HFF-Myc (cell line): ENCODE data around the gene PI4K2A.
A peak's percentile ranks its signal among the peaks of the same experiment; 100 is the strongest.

Source experiments
- DNase-seq: peaks from one replicate; pipeline ENCODE4 v3.0.0-alpha.2; 2011; ENCODE audit warnings: low read depth; ENCODE audit errors: extremely low read depth
- H3K4me3 ChIP-seq: replicated peaks from 2 replicates; pipeline ENCODE4 v1.5.1; 2011; ENCODE audit warnings: low read depth, mild to moderate bottlenecking, control low read depth, low read length
- TF ChIP-seq, protein P1 (sequence below): IDR thresholded peaks from 2 replicates; pipeline ENCODE4 v1.5.1; 2012; ENCODE audit warnings: mild to moderate bottlenecking, low read depth, low read length, control low read depth; ENCODE audit errors: missing control alignments

The PI4K2A gene

DNA sequence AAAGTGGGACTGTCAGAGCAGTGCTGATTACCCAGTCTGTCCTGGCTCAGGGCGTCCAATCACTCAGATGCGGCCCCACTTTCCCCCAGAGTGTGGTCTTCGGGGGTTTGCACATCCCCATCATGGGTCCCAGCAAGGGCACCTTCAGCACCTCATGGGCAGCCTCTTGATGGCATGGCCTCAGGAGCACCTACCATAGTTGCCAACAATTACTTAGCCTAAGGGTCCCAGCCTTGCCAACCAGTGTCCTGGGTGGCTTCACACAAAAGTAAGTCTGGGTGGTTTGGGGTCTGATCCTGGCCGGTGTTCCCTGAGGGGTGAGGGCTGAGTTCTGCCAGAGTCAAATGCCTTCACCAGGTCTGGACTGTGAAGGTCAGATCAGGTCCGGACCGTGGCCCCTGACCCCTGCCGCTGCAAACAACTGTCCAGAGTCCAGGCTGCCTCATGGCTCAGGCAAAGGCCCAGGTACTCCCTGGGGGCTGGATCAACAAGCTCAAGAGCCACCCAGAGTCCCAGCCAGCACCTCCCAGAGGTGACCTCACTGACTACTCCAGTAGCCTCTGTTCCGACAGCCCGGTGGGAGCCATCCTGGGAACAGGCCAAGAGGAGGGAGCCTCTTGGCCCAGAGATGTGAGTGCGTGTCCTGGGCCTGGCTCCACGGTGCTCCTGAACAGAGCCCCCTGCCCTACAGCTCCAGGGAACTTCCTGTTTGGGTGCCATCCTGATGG lies 66.8 kb downstream of the PI4K2A start:
- no peak for DNase-seq
- no peak overlapping the region for H3K4me3 ChIP-seq
- TF ChIP-seq, protein P1, sequence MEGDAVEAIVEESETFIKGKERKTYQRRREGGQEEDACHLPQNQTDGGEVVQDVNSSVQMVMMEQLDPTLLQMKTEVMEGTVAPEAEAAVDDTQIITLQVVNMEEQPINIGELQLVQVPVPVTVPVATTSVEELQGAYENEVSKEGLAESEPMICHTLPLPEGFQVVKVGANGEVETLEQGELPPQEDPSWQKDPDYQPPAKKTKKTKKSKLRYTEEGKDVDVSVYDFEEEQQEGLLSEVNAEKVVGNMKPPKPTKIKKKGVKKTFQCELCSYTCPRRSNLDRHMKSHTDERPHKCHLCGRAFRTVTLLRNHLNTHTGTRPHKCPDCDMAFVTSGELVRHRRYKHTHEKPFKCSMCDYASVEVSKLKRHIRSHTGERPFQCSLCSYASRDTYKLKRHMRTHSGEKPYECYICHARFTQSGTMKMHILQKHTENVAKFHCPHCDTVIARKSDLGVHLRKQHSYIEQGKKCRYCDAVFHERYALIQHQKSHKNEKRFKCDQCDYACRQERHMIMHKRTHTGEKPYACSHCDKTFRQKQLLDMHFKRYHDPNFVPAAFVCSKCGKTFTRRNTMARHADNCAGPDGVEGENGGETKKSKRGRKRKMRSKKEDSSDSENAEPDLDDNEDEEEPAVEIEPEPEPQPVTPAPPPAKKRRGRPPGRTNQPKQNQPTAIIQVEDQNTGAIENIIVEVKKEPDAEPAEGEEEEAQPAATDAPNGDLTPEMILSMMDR, result no peak

DNA sequence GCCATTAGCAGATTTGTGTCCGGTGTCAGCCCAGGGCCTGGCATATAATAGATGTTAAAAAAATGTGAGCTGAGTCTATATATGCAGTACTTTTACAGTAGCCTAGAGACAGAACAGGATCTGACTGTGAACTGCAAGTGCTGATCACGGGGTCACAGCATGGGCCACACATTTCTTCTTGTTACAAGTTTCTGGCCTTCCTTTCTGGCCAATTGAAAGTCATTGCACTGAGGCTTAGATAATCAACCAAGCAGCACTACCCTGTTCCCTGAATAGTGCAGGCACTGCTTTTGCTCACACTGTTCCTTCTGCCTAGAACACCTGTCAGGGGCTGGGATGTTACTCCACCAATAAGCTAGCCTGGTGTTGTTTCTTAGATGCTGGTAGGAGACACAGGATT lies 67.7 kb downstream of the PI4K2A start:
- TF ChIP-seq, protein P1, result no peak
- no peak for DNase-seq
- no peak overlapping the region for H3K4me3 ChIP-seq

DNA sequence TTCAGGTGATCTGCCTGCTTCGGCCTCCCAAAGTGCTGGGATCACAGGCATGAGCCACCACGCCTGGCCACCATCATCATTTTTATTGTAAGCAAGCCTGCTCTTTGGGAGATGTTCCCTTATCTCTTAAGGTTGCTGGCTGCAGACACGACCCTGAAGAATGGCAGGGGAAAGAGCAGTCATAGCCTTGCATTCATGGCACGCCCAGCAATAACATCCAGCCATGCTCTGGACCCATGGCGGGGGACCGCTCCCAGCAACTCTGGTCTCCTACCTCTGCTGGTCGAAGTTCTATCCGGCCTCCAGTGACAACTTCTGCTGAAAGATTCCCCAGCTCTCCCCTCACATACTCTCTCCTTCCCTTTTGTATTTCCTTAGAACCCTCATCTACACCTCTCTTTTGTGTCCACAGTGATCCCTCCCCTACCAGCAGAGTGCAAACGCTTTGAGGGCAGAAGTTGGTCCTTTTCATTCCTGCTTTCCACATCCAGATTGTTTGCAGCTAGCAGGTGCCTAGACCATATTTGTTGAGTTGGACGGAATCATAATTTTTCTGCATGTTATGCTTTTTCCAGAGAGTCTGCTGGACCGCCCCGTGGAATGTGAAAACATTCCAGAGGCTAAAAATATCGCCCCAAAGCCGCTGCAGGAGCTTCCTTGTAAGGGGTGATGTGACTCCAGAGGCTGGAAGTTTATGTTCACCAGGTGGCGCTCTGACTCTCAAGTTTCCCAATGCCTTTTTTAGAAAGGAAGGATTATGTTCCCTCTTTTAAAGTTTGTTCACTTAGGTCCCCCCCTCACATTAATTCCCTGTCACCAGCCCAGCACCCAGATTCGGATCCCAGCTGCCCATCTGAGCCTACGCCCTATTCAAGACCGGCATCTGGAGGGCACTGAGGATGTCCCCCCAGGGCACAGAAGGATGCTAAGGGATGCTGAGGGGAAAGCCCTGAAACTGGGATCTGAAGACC lies 68.8 kb downstream of the PI4K2A start:
- DNase-seq, result no peak
- TF ChIP-seq, protein P1, result peak; percentile 73
- no peak overlapping the region for H3K4me3 ChIP-seq

DNA sequence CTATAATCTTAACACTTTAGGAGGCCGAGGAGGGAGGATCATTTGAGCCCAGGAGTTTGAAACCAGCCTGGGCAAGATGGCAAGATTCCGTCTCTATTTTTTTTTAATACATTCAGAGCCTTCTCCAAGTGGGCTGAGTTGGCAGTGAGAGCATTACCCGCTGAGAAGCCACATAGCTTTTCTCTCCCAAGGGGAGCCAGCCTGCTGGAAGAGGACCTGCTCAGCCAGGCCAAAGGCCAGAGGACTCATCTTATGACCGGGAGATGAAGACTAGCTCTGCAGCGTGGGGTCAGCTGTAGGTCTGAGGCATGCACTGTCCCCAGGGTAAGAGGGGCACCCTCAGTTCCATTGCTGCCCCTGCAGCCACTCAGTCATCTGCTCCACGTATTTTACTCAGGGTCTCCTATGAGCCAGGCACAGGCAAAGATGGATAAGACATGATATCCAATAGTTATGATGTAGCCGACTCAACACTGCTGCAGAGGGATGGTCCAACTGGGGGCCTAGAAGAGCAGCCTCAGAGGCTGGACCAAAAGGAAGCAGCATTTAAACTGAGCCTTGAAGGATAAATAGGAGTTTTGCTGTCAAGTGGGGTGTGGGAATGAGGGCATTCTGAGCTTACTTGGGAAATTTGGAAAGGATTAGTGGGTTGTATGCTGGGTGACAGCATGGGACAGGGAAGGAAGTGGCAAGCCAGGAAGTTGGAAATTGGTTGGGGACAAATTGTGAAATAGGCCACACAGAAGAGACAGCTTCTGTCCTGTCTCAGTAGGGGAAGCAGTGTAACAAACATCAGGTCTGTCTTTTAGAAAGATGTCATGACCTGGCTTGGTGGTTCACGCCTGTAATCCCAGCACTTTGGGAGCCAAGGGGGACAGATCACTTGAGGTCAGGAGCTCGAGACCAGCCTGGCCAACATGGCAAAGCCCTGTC lies 71.4 kb downstream of the PI4K2A start:
- no peak overlapping the region for H3K4me3 ChIP-seq
- TF ChIP-seq, protein P1, result no peak
- no peak for DNase-seq

DNA sequence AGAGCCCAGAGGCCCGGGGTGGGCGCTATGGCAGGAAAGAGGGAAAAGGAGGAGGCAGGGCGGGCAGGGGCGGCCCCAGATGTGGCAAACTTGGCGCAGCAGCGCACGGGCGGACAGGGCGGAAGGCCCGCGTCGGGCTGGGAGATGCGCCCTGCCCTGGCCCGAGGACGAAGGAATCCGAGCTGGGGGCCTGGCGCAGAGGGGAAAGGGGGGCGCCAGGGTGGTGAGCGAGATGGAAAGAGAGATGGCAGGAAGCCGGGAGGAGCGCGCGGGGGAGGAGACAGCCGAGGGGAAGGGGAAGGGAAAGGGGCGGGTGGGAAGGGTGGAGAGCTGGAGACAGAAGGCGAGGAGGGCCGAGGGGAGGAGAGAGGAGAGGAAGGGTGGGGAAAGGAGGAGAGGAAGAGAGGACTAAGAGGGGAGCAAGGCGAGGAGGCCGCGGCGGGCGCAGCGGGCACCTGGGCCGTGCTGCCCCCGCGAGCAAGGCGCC lies 72.9 kb downstream of the PI4K2A start, which contains the start of gene MARVELD1:
Gene MARVELD1, plus strand, starts transcription at position 392 of the 487 bp plus-strand sequence. CDS start 147 bp downstream, outside the sequence.
- DNase-seq, result no peak
- TF ChIP-seq, protein P1, result no peak
- H3K4me3 ChIP-seq, result peak within 1 kb of the TSS; percentile 79
